GM18868 (cell line): ENCODE measurements around the gene USHBP1.

Source experiments
- ATAC-seq: cut with Tn5 transposase; IDR thresholded peaks from one replicate; pipeline ENCODE4 v1.9.1; 2021; ENCODE audit warnings: mild to moderate bottlenecking, moderate library complexity; ENCODE audit not compliant: unreplicated experiment

Gene USHBP1, protein sequence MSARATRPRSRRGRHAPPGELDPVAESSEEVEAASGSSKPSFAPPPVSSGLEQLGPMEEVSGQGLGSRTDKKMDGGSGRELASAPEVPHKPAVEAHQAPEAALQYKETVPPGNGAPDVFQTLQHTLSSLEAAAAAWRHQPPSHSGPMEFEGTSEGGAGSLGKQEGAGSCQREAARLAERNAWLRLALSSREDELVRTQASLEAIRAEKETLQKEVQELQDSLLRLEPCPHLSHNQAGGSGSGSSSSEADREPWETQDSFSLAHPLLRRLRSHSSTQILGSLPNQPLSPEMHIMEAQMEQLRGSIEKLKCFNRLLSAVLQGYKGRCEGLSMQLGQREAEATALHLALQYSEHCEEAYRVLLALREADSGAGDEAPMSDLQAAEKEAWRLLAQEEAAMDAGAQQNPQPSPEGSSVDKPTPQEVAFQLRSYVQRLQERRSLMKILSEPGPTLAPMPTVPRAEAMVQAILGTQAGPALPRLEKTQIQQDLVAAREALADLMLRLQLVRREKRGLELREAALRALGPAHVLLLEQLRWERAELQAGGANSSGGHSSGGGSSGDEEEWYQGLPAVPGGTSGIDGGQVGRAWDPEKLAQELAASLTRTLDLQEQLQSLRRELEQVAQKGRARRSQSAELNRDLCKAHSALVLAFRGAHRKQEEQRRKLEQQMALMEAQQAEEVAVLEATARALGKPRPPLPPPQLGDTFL

DNA sequence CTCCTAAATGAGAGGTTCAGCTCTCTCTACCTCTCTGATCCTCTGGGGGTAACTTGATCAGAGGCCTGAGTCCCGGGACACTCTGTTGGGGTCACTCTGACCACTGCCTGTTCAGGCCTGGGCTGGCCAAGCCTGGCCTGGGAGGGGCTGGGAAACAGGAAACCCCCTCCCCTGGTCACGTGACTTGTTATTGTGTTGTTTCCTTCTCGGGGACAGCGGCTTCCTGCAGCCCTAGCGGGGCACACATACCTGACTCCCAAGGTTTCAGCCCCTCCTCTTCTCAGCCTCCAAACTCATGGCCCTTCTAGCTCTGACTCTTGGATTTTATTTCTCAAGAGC is at the start of gene USHBP1:
Gene USHBP1, minus strand, starts transcription at position 105 of the 339 bp plus-strand sequence. CDS start 446 bp downstream, outside the sequence.
- no peak for ATAC-seq

DNA sequence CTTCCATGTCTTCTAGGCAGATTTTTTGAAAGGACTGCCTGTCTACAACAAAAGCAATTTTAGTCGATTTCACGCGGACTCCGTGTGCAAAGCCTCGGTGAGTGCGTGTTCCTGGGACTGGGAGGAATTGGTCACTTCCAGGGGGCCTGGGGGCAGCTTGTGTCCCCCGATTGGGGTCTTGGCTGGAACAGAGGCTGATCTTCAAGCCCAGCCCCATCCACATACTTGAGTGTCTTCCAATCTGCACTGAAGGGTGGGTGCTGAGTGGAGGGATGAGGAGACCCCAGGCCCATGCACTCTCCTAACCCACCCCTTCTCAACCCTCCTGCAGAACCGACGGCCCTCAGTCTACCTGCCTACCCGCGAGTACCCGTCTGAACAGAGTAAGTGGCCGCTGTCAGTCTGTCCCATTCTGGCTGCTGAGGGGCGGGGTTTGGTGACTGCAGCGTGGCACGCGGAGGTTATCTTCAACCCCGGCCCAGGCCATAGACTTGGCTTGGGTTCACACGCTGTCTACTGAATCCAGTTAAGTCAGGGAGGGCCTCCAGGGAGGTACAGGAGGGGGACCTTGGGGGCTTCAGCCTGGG is 49.6 kb upstream of the USHBP1 start:
- ATAC-seq = no peak

DNA sequence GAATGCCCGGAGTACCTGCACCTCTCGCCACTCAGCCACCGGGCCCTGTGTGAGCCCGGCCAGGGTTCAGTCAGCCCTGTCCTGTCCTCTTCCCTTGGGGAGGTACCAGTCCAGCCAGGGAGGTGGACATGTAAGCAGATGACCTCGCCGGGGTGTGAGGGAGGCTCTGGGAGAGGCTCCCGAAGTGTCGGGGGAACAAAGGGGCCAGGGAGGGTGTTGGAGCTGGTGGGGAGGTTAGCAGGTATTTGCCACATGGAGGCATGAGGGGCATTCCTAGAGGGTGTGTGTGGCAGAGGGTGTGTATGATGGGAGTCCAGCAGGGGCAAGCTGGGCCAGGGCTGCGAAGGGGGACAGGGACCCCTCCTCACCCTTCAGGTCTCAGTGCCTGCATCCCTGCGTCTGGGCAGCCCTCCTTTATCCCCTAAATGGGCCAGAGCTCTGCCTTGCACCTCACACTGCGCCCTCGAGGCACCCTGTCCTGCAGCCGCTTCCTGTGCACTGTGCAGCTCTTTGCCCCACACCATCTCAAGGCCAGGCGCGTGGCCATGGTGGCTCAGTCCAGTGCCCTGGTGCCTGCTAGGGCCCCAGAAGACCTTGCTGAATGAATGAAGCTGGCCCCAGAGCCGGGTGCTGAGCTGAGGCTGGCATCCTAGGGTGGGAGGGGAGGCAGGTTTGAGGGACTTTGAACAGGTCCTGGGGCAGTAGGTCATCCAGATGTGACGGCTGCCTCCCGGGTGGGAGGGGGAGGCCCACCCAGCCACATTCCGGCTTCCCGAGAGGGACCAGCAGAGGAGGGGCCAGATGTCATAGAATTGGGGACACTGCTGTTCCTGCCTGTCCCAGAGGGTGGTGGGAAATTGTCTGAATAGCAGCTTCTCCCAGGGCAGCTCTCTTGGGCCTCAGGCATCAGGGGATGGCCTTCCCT is 47.9 kb upstream of the USHBP1 start:
- no peak for ATAC-seq

DNA sequence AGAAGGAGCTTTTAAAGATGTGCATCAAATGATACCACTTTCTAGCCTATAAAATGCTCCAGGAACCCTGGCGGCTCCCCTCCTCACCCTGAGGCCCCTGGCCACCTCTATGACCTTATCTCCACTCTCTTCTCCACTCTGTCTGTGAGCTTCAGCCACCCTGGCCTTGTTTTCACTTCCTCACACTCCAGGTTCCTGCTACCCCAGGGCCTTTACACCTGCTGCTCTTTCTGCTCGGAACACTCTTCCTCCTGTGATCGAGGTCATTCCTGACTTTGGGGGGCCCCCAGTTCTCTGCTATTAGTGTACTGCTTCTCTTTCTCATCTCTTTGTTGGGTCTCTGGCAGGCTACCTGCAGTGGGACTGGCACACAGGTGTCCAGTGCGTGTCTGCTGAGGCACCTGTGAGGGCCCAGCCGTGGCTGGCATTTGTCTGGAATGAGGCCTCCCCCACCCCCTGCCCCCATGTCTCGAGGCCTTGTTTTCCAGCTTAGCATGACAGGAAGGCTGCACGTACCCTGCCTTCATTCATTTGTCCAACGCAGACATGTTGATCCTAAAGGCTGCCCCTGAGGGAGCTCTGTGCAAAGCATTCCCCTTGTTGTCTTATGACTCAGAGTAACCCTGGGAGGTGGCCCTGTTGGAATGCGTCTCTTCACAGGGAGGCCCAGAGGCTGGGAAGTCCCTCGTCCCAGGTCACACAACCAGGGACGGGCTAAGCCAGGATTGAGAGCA is 47.1 kb upstream of the USHBP1 start:
- no peak for ATAC-seq

DNA sequence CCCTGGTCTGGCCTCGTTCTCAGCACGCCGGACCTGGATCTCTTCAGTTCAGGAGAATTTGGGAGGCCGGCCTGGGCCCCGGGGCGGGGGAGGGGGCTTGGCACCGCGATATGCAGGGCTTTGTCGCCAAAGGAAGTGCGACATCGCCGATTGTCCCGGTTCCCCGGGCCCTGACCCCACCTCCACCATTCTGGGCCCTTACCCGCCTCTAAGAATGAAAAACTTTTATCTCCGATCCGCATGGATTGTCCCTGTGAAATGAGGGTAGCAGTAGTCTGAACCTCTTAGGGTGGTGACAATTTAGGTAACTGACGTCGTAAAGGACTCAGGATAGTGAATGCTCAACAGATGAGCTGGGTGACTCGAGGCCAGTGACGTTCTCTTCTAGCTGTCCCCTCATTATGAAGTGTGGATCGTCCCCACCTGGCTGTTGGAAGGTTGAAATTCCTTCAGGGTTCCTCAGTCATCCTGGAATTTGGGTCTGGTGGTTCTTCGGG is 45.5 kb upstream of the USHBP1 start:
- no peak for ATAC-seq

DNA sequence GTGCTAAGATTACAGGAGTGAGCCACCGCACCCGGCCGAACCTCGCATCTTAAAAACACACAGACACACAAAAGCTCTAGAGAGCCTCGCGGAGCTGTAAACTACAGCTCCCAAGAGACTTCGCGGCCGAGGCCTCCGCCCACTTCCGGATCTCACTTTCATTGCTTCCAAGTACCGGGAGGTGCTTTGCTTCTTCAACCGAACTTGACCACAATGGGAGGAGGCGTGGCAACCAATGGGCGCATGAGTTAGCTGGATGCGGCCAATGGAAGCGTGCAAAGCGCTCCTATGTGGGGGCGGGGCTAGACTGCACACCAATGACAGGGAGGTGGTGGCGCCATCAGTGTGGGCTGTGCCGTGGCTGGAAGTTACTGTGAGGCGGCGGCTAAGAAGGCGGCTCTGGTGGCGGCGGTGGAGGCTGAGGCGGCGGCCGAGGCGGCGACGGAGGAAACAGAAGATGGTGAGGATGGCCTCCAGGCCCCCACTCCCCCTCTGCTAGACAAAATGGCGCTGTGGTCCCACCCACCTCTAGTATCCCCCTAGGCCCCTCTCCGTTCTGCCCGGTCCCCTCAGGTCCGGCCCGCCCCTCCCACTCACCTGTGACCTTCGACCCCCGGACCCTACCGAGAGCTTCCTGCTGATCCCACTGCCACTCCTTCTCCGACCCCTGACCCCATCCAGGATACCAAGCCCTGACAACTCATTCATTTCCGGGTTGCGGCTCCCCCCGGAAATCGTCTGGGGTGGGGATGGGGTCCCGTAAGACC is 44.8 kb upstream of the USHBP1 start, which contains the start of gene DDA1:
Gene DDA1, plus strand, starts transcription at position 366 of the 767 bp plus-strand sequence. Its CDS starts 92 bp downstream, at position 458.
- ATAC-seq = peak; percentile 63

DNA sequence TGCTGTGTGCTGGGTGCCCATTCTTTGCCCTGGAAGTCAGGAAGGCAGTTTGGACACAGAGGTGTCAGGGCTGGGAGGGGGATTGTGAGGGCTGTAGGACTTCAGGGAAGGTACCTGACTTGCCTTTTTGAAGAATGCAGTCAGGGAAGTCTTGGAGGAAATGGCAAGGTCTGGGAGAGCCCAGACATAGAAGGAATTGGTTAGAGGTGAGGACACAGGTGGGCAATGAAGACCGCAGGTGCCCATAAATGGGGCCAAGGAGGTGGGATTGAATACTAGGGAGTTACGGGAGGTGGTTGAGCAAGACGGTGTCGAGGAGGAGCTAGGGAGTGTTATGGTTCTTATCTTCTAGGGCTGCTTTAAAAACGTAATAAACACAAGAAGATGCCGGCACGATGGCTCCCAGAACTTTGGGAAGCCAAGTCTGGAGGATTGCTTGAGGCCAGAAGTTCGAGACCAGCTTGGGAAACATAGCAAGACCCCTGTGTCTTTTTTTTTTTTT is 43.4 kb upstream of the USHBP1 start:
- ATAC-seq = no peak

DNA sequence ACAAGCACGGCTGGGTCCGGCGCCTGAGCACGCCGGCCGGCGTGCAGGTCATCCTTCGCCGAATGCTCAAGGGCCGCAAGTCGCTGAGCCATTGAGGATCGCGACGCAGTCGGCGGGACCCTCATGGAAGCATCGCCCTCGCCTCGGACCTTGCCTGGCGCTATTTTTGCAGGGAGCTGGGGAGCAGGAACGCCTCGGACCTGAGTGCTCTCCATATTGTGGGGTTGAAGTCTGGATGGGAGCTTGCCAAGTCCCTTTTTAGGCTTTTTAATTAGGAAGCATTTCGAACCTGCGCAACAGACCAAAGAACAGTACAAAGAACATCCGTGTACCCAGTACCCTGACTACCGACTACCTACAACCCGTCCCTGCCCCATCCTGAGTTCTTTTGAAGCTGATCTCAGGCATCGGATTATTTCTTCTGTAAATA is 41.8 kb upstream of the USHBP1 start:
- no peak for ATAC-seq

DNA sequence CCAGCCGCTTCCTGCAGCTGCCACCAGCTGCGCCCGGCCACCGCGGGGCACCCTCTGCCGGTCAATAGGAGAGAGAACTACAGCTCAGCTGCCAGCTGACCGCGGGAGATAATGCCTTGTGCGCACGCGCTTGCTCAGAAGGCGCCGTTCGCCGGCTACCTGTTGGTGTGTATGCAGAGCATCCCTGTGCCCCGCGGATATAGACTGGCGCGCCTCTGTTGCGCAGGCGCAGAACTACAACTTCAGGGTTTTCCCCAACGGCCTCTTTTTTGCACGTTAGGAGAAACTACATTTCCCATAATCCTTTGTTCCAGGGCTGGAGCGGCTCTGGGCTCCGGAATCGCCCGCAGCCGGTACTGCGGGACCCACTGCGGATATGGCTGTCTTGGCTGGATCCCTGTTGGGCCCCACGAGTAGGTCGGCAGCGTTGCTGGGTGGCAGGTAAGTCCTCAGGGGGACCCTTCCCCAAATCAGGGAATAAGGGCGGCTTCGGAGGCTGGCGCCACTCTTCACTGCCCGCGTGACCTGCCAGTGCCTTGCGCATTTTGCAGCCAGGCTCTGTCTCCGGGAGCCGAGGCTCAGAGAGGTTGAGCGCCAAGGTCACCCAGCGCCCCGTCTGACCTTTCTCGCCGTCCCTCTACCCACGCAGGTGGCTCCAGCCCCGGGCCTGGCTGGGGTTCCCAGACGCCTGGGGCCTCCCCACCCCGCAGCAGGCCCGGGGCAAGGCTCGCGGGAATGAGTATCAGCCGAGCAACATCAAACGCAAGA is 41.2 kb upstream of the USHBP1 start, which contains the start of gene MRPL34:
Gene MRPL34, plus strand, starts transcription at position 356 of the 768 bp plus-strand sequence. Its CDS starts 21 bp downstream, at position 377.
- peak; percentile 64 for ATAC-seq

DNA sequence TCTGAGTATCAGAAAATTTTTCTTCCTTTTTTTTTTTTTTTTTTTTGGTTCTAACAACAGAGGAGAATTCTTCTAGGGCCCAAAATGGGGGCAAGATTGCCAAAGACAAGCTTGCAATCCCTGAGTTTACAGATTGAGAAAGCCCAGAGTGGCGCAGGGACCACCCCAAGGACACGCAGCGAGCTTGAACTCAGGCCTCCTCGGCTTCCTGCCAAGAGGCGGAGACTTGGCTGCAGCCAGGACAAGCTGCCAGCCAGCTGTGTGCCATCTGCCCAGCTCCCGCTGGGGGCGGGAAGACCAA is 40.6 kb upstream of the USHBP1 start:
- ATAC-seq = no peak

DNA sequence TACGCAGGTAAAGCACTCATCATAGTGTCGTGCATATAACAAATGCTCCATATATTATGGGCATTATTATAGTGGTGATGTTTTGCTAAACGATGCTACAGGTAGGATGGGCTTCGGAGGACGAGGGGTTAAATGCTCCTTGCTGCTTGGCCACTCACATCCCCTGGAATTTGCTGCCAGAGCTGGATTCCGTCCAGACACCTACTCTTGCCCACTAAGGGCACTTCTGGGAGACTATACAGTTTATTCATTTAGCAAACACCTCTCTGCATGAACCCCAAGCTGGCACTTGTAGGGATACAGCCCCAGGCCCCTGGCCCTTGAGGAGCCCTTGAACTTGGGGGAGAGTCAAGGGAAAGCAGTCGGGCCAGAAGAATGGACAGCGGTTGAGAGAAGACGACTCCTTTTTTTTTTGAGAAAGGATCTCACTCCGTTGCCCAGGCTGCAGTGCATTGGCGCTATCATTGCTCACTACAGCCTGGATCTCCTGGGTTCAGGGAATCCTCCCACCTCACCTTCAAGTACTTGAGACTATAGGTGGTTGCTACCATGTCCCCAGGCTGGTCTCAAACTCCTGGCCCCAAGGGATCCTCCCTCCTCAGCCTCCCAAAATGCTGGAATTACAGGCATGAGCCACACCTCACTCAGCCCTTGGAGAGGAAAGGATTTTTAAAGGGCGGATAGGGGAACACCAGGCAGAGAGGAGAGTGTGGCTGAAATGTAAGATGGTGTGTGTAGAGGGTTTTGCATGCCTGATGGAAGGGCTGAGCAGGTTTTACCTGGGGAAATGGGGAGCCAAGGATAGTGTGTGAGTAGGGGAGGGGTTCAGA is 40.1 kb upstream of the USHBP1 start:
- ATAC-seq = no peak

DNA sequence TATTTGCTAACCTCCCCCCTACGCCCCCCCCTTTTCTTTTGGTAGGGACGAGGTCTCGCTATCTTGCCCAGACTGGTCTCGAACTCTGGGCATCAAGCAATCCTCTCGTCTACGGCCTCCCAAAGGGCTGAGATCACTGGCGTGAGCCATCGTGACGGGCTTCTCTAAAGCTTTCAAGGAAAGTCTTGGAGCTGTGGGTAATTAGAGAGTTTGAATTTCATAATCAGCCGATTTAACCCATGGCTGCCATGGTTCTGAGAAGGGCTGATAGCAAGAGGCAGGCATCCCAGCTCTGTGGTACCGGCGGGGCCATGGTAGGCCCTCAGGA is 39.4 kb upstream of the USHBP1 start:
- ATAC-seq = no peak

DNA sequence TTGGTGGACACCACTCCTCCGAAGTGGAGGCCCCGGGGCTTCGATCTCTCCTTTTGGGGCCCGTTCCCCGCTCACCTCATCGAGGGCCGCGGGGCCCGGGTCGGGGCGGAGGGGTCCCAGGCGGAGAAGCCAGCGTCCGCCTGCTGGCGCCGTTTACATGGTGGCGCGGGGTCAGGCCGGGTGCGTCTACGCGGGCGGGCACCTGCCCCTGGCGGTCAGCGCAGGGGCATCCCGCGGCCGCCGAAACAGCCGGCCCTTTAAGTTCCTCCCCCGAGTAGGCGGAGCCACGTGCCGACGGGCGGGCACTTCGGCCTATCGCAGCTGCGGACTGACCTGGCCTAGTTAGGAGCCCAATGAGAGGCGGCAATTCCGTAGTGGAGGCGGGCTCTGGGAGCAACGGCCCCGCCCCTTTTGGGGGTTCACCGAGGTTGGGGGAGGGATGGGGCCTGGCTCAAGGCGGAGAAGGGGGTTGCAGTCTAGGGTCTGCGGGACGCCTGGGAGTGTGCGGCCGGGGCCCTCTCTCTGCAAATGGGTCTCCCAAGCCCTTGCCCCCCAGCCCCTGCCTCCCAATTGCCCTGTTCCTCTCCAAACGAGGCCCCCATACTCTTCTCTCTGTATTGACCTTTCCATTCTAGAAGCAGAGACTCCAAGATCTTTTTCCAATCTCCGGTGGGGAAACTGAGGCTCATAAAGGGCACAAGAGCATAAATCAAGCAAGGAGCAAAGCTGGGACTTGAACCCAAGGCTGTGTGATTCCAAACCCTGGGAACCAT is 38.8 kb upstream of the USHBP1 start, which contains the start of gene ABHD8:
Gene ABHD8, minus strand, starts transcription at position 259 of the 773 bp plus-strand sequence. CDS start 1,809 bp downstream, outside the sequence.
- peak; percentile 62 for ATAC-seq

DNA sequence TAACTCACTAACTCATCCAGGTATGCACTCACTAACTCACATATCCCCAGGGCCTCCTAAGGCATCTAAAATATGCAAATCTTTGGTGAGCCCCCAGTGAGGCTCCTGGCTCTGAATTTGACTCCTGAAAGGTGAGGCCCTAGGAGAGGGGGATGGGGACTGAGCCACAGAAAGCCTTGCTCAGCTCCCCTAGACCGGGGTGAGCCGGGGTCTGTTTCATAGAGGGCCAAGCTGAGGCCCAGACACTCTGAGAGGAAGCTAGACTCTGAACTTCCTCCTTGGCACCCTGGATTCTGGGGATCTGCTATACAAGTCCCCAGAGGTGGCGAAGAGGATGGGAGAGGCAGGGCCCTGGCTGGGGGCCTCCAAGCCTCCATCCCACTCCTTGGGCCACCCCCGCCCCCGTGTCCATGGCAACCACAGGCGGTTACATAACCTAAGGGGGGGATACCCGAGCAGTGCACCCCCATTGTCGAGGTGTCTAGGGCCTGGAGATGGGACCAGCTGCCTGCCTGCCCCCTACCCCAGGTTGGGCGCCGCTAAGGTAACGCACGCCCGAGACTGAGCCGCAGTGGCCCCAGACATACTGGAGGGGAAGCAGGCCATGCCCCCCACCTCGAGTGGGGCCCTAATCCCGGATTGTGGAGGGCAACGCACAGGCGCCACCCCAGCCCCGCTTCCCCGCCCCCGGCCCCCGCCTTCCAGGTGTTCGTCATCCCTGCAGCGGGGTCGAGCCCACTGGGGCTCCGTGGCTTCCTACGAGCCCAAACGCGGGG is 38.0 kb upstream of the USHBP1 start:
- no peak for ATAC-seq

DNA sequence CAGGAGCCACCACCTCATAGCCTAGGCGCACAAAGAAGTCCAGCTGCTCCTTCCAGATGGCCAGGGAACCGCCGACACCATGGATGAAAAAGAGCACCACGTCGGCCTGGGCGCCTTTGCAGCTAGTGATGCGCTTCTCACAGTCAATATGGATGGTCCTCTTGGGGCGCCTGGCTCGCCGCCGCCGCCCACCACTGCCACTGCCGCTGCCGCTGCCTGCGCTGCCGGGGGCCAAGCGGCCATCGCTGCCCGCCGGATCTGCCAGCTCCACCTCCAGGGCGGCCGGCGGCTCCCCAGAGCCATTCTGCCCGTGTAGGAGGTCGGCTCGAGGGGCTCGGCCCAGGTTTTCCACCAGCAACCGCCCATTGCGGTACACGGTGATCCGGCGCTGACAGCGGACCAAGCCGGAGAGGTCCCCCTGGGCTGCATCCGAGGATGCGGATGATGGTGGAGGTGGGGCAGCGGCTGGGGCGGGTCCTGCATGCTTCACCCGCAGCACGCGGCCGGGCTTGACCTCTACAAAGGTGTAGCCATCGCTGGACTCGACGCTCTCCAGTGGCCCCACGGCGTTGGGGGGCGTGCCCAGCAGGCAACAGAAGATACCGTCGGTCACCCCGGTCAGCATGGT is 36.6 kb upstream of the USHBP1 start:
- no peak for ATAC-seq
